GM21381 (cell line): ENCODE results near the gene NDUFA9.

Experiments
- ATAC-seq: cut with Tn5 transposase; IDR thresholded peaks from one replicate; pipeline ENCODE4 v1.9.1; 2021; ENCODE audit warnings: mild to moderate bottlenecking, moderate library complexity; ENCODE audit not compliant: unreplicated experiment

The NDUFA9 gene

DNA sequence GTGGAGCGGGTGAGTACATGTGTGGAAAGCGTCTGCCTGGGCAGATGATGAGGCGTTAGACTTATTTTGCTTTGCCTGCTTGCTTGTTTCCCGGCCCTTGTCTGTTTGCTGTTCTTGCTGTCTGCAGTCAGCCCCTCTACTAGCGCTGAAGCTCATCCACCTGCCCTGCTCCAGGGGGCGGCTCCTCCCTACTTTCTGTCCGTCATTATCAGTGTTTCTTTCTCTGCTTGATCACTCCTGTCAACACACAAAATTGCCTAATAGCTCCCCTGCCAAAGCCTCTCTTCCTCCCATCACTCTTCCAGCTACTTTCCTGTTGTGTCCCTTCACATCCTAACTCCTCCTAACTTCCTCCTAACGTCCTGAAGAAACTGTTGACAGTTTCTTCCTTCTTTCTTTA lies 36.4 kb downstream of the NDUFA9 start:
- no peak for ATAC-seq

DNA sequence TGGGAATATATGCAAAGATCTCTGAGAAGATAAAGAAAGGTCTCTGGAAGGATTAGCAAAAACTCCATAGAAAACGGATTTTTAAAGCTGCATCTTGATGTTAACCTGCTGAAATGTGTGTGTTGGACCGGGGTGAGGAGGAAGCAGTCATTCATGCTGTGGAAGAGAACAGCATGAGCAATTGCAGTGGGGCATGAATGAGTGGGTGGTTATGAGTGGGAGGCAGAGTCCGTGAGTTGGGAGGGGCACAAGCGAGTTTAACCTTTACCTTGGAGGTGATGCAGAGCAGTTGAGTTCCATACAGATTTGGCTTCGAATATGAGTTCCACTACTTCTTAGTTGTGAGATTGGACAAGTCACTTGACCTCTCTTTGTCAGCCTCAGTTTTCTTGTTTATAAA lies 41.8 kb downstream of the NDUFA9 start:
- no peak for ATAC-seq
